8988T (cell line): ENCODE measurements around the gene PCBD1.
"Not testable (repeated sequence)": the region's sequence is repeated elsewhere in the genome, so short reads cannot be mapped to it uniquely, and the experiment has no call there.

Experiments
- DNase-seq: peaks from one replicate; pipeline ENCODE4 v3.0.0; 2011

Gene PCBD1

DNA sequence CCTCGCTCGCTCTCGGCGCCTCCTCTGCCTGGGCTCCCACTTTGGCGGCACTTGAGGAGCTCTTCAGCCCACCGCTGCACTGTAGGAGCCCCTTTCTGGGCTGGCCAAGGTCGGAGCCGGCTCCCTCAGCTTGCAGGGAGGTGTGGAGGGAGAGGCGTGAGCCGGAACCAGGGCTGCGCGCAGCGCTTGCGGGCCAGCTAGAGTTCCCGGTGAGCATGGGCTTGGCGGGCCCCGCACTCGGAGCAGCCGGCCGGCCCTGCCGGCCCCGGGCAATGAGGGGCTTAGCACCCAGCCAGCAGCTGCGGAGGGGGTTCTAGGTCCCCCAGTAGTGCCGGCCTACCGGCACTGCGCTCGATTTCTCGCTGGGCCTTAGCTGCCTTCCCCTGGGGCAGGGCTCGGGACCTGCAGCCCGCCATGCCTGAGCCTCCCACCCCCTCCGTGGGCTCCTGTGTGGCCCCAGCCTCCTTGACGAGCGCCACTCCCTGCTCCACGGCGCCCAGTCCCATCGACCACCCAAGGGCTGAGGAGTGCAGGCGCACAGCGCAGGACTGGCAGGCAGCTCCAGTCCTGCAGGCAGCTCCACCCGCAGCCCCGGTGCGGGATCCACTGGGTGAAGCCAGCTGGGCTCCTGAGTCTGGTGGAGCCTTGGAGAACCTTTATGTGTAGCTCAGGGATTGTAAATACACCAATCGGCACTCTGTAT, 26.7 kb downstream of the PCBD1 start:
- DNase-seq: not testable (repeated sequence)

- no peak for DNase-seq
Observed at GRCh38 chr10:70858759-70859158, 29.6 kb downstream of the PCBD1 start.

GRCh38 chr10:70856454-70856853, 31.9 kb downstream of the PCBD1 start:
- no peak for DNase-seq

GRCh38 chr10:70853457-70853856, 34.9 kb downstream of the PCBD1 start:
- no peak for DNase-seq

DNA sequence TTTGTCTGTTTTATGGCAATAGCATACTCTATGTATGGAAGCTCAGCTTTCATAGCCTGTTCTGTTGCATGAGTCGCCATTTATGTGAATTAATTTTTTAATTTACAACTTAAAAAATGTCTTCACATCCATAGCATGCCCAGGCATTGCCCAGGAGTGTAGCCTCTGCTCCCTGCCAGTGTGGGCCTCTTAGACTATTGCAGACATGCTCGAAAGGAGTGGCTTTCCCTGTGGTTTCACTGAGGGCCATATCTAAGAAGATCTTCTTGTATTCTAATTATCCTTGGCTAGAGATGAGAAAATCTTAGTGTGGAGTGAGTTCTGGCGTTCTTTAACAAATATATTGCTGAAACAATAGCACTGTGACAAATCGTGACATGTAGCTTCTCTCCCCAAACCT, 35.3 kb downstream of the PCBD1 start:
- DNase-seq: no peak

GRCh38 chr10:70851597-70852475, 36.5 kb downstream of the PCBD1 start:
- DNase-seq: no peak

DNA sequence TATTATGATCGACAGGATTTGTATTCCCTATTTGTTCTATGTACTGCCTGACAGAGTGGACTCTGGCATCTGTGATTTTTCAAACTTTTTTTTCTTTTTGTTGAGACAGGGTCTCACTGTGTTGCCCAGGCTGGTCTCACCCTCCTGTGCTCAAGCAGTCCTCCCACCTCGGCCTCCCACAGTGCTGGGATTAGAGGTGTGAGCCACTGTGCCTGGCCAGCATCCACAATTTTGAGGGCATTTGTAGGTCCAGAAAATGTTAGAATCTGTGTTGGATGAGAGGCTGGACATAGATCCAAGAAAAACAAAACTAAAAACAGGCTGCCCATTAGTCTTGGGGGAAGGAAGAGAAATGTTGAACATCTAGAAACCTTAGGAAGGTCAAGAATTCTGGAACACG, 38.3 kb downstream of the PCBD1 start:
- no peak for DNase-seq

DNA sequence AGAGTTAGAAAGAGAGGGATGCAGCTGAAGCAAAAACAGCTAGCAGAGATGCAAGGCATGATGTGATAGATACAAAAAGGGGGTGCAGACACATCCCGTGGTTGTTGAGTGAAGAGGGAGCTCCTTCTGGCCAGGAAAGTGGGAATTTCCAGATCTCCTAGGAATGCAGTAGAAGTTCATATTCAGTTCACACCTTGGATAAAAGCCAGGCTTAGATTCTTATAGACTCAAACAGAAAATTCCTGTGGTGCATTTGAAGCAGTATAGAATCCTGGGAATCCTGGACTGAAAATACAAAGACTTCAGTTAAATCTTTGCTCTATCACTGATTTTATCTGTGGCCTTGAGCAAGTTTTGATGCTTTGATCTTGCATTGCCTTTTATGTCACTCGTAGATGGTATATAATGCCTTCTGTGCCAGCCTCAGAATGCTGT, 38.8 kb downstream of the PCBD1 start:
- no peak for DNase-seq

GRCh38 chr10:70847659-70848360, 40.6 kb downstream of the PCBD1 start:
- DNase-seq: no peak

DNA sequence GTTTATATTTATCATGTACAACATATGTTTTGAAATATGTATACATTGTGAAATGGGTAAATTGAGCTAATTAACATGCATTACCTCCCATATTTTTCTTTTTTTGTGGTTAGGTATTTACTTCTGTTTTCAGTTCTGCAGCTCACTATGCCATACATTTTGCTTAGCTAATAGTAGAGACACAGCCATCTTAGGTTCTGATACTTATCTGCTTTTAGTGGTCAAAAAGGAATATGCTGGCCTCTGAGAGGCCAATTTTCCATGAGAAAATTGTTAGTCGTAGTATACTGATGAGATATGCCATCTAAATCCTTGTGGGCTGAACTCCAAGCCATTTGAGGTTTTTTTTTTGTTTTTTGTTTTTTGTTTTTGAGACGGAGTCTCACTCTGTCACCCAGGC, 41.6 kb downstream of the PCBD1 start:
- DNase-seq: no peak

GRCh38 chr10:70845816-70846215, 42.5 kb downstream of the PCBD1 start:
- no peak for DNase-seq

GRCh38 chr10:70845256-70845655, 43.1 kb downstream of the PCBD1 start:
- no peak for DNase-seq

DNA sequence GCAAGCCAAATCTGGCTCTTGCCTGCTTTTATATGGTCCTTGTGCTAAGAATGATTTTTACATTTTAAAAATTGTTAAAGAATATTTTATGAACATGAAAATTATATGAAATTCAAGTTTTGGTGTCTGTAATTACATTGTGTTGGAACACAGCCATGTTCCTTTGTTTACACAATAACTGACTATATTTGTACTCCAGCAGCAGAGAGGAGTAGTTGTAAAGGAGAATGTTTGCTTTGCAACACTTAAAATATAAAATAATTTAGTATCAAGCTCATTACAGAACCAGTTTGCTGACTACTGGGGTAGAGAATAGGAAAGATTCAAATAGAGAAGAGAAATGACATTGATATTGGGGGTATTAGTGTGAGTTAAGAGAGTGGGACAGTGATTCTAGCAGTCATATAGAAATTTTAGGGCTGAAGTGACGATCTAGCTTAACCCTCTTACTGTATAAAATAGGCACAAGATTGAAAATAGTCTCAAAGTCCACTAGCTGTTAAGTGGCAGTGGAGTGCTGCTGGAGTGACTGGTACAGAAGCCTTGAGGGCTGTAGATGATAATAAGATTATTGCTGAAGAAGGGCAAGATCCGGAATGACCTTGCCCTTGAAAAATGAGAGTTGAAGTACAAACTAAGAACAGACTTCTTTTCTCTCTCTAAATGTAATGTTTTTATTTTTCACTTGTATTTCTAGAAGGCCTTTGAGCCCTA, 44.4 kb downstream of the PCBD1 start:
- no peak for DNase-seq

GRCh38 chr10:70843333-70843732, 45.0 kb downstream of the PCBD1 start:
- DNase-seq: no peak

- DNase-seq: no peak
Observed at GRCh38 chr10:70840836-70841235, 47.5 kb downstream of the PCBD1 start.

DNA sequence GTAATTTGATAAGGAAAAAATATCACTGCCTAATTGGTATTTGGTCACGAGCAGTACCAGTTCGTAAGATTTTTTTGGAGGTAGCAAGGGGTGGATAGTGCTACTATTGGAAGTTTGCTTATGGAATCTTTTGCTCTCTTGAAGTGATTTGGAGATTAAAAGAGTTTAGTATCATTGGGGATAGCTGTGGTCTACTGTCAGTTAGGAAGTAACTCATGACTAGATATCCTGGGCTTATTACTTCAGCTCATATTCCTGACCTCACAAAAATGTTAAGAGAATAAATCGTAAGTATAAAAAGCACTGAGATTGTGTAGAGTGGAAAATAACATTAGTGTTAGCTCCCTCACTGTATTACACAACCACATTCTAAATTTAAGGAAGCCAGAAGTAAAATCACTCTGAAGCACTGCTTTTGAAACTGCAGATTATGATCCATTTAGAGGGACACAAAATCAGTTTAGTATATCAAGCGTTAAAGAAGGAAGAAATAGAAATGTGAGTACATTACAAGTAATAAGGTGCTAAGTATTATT, 50.0 kb downstream of the PCBD1 start:
- no peak for DNase-seq

- DNase-seq: no peak
Observed at GRCh38 chr10:70837660-70838059, 50.7 kb downstream of the PCBD1 start.

DNA sequence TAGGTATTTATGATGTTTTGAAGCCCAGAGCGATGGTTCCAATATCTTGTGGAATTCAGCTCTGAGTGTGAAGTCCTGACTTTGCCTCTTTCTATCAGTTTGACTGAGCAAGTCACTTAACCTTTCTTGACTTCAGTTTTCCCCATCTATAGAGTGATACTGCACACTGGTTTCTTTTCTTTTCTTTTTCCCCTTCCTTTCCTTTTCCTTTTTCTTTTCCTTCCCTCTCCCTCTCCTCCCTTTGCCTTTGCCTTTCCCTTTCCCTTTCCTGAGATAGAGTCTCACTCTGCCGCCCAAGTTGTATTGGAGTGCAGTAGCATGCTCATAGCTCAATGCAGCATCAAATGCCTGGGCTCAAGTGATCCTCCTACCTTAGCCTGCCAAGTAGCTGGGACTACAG, 52.0 kb downstream of the PCBD1 start:
- DNase-seq: no peak

GRCh38 chr10:70834441-70835151, 53.8 kb downstream of the PCBD1 start:
- DNase-seq: no peak

DNA sequence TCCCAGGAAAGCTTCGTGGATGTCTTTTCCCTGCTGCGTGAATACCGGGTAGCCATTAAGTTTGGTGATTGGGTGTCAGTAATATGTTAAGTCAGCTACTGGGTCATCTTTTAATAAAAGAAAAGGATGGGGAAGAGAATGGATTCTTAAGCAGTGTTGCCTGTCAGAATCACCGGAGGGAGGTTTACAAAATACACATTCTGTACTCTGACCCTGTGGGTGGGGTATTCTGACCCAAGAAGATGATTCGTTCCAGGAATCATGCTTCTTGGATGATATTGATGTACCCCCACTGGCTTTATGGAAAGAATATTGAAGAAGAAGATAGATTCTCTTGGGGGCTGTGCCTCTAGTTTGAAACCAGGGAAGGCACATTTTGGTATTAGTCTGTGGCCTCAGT, 54.3 kb downstream of the PCBD1 start:
- no peak for DNase-seq

DNA sequence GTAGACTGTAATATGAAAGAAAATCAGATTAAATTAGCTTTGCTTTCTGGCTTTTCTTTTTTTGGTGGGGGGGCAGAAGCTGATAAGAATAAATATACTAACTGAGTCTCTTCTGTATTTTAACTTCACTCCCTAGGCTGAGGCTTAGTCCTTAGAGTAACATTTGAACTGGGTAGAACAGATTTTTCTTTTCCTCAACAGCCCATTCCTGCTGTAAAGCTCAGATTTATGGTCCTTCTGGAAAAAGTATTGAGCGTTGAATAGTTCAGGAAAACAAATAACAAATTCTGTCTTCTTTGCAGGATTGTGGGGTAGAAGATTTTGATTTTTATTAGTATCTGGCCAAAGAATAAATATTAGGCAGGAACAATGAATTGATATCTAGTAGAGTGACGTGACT, 54.8 kb downstream of the PCBD1 start:
- DNase-seq: no peak
